Body of pancreas (tissue), 4 donors: ENCODE data around the gene IRF6. TPM values are rescaled to one million over a fixed set of nuclear protein-coding genes. Genes with fewer than 3 reads are reported as not detected.

ENCODE experiments used
- ATAC-seq: fragments of 150-250 bp; one replicate; pipeline ENCODE4 v1.9.1; 2016
- DNase-seq, 4 donors: peaks; one replicate each; pipeline ENCODE4 v3.0.0-alpha.2; 2019
- H3K27ac ChIP-seq, 4 donors: fragments of 200-600 bp; sonication (generic); 1 replicate in 3 of 4; 2 replicates in 1 of 4; pipeline versions ENCODE4 v1.5.1 to v1.6.1; 2016 to 2019; ENCODE audit warnings: mild to moderate bottlenecking in 1 of 4, mixed read lengths in 1 of 4, moderate library complexity in 1 of 4
- H3K27me3 ChIP-seq, 2 donors: fragments of 200-600 bp; sonication (generic); one replicate each; pipeline ENCODE4 v1.6.0; 2016; ENCODE audit warnings: mild to moderate bottlenecking in 1 of 2
- H3K36me3 ChIP-seq, 2 donors: fragments of 200-600 bp; sonication (generic); replicated peaks in 1 of 2; 2 replicates each; pipeline ENCODE4 v1.5.1; 2016; ENCODE audit warnings: low read depth in 2 of 2; ENCODE audit not compliant: insufficient read depth in 1 of 2
- H3K4me1 ChIP-seq: fragments of 200-600 bp; sonication (generic); one replicate; pipeline ENCODE4 v1.6.0; 2016
- H3K4me3 ChIP-seq, 2 donors: fragments of 200-600 bp; sonication (generic); 1 replicate in 1 of 2; 2 replicates in 1 of 2; pipeline ENCODE4 v1.5.1; 2016 to 2019
- H3K9me3 ChIP-seq, 3 donors: fragments of 200-600 bp; sonication (generic); 1 replicate in 2 of 3; 2 replicates in 1 of 3; pipeline ENCODE4 v1.5.1; 2016
- POLR2A ChIP-seq, 3 donors: fragments of 450-650 bp; IDR thresholded peaks; one replicate each; pipeline ENCODE4 v1.6.1; 2016; ENCODE audit warnings: antibody characterized with exemption in 3 of 3, mild to moderate bottlenecking in 2 of 3
- WGBS, 2 donors: methylation state at CpG; one replicate each; pipeline ENCODE4 v1.1.5; 2017; 5-methylcytosine and 5-hydroxymethylcytosine counted together
- intact Hi-C: fragments of 100-400 bp; cut with DNase I; formaldehyde crosslinking; loops from one replicate; pipeline ENCODE4 v1.15.1; 2023
- total RNA-seq, 2 donors: library from RNA; depleted of rRNA; stranded (reverse); fragments of >200 nt; gene quantifications; one replicate each; pipeline ENCODE4 v1.1.0, GENCODE V29; 2016
- TF ChIP-seq, protein P1 (sequence below), 7 experiments: fragments of 450-650 bp in 4 of 7; fragments of 200-600 bp in 3 of 7; sonication (generic) in 3 of 7; IDR thresholded peaks; one replicate each; pipeline ENCODE4 v1.5.1; 2016 to 2019; ENCODE audit warnings: antibody characterized with exemption in 7 of 7

The IRF6 gene
- total RNA-seq, 2 donors from 2014 or later = 13.2 to 20.0 TPM

DNA sequence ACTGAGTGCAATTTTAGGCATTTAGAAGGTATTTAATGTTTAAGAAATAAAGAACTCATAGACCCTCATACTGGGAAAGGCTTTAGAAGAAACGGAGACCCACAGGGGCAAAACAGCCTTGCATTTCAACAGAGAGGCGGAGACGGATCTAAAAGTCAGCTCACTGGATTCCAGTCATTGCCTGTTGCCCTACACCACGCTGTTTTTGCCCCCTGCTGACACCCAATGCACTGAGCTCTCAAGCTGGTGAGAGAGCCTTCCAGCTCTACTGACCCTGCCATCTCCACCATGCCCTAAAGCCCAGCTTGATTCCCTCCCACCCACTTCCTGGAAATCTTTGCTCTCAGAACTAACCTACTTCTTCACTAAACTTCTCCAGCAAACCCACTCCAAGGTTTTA, 57.3 kb downstream of the IRF6 start:
- no peak for TF ChIP-seq POLR2A (IDR thresholded peaks at IDR 0.05)
- TF ChIP-seq, protein P1, sequence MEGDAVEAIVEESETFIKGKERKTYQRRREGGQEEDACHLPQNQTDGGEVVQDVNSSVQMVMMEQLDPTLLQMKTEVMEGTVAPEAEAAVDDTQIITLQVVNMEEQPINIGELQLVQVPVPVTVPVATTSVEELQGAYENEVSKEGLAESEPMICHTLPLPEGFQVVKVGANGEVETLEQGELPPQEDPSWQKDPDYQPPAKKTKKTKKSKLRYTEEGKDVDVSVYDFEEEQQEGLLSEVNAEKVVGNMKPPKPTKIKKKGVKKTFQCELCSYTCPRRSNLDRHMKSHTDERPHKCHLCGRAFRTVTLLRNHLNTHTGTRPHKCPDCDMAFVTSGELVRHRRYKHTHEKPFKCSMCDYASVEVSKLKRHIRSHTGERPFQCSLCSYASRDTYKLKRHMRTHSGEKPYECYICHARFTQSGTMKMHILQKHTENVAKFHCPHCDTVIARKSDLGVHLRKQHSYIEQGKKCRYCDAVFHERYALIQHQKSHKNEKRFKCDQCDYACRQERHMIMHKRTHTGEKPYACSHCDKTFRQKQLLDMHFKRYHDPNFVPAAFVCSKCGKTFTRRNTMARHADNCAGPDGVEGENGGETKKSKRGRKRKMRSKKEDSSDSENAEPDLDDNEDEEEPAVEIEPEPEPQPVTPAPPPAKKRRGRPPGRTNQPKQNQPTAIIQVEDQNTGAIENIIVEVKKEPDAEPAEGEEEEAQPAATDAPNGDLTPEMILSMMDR (IDR thresholded peaks at IDR 0.05) = no peak
- H3K36me3 ChIP-seq = no peaks in the 10 kb centered on the region
- 72 to 77% methylated on average over 4 of the region's 4 CpGs for WGBS, 2 donors
- DNase-seq = no peak
- peaks cover 11% of the 10 kb centered on the region for H3K4me1 ChIP-seq
- no peak overlapping the region for H3K4me3 ChIP-seq
- H3K9me3 ChIP-seq = no peaks in the 10 kb centered on the region
- intact Hi-C loops = no loop called here
- H3K27ac ChIP-seq = no peak overlapping the region
- no peaks in the 10 kb centered on the region for H3K27me3 ChIP-seq
- no peak for ATAC-seq

DNA sequence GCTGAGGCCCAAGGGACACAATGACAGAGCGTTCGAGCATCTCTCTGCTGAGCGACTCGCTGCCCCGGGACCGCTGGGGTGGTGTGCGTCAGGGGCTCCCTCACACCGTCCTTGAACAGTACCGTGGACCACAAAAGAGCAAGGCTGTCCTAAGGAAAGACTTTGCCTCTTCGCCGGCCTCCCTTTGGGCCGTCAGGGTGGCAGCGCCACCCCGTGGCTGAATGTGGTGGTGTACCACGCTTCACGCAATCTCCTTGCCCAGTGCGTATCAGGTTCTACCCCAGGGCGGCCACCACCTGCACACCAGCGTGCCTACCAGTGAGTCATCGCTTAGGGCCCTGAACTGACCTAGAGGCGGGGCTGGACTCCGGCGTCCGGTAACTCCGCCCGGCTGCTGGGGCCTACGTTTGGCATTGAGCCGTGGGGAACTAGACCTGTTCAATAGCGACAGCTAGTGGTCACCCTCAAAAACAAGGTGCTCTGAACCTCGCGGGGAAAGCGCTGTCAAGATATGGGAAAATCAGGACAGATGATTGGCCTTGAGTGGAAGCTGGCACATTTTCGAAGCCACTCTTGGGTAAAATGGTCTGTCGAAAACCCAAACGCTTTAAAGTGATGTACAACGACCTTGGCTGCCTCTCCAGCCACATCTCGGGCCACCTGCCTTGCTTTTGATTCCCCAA, 58.2 kb downstream of the IRF6 start:
- TF ChIP-seq, protein P1 (IDR thresholded peaks at IDR 0.05) = peak; percentile 82 to 99 (median 96)
- TF ChIP-seq POLR2A (IDR thresholded peaks at IDR 0.05) = no peak
- peak overlapping the region in 3 of 4 donors; percentile 26 to 56 (median 44) for H3K27ac ChIP-seq
- no peaks in the 10 kb centered on the region for H3K36me3 ChIP-seq
- intact Hi-C loops = no loop called here
- whole genome bisulfite sequencing, 2 donors = 9 to 18% methylated on average over 21 to 35 of the region's 37 CpGs
- peaks cover 20% of the 10 kb centered on the region for H3K4me1 ChIP-seq
- DNase-seq (peak; percentile 97 to 99 (median 98)), ATAC-seq (peak; percentile 100)
- H3K4me3 ChIP-seq = no peak overlapping the region
- no peaks in the 10 kb centered on the region for H3K9me3 ChIP-seq
- no peaks in the 10 kb centered on the region for H3K27me3 ChIP-seq

DNA sequence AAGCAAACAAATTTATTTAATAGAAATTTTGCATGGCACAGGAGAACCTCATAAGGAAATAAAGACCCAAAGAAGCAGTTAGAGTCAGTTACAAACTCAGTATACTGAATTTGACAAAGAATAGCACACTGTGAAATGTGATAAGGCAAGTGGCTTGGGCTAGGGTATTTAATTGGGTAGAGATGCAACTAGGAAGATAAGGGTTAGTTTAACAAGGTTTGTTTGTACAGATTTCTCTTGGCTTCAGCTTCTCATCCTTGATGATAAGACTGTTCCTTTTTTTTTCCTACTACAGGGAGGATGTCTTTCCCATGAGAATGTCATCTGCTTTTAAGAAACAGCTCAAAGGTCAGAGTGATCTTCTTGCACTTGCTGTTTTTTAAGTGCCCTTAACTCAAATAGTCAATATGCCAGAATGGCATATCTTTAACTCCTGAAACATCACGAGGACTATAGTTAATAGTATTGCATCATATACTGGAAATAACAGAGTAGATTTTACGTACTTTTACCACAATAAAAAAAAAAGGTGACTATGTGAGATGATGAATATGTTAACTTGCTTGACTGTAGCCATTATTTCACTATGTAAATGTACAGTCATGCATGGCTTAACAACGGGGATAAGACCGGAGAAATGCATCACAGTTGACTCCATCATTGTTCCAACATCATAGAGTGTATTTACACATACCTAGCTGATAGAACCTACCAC, 59.3 kb downstream of the IRF6 start:
- Histone ChIP-seq H3K27ac (no peak overlapping the region), H3K9me3 (no peaks in the 10 kb centered on the region), H3K4me1 (peaks cover 31% of the 10 kb centered on the region), H3K4me3 (no peak overlapping the region), H3K27me3 (no peaks in the 10 kb centered on the region), H3K36me3 (no peaks in the 10 kb centered on the region)
- intact Hi-C loops = no loop called here
- DNase-seq = no peak
- no peak for ATAC-seq
- WGBS, 2 donors = 55 to 57% methylated on average over 4 of the region's 4 CpGs
- TF ChIP-seq, protein P1 (IDR thresholded peaks at IDR 0.05) = no peak
- no peak for TF ChIP-seq POLR2A (IDR thresholded peaks at IDR 0.05)

GRCh38 chr1:209743145-209743482, 62.8 kb downstream of the IRF6 start:
- WGBS, 2 donors = 29 to 30% methylated on average over 1 to 2 of the region's 2 CpGs
- Histone ChIP-seq H3K36me3 (no peaks in the 10 kb centered on the region), H3K9me3 (no peaks in the 10 kb centered on the region), H3K4me1 (peaks cover 33% of the 10 kb centered on the region), H3K27me3 (no peaks in the 10 kb centered on the region), H3K27ac (peak overlapping the region in 3 of 4 donors; percentile 31 to 59 (median 57)), H3K4me3 (no peak overlapping the region)
- DNase-seq = peak; percentile 22 to 57 (median 53)
- TF ChIP-seq, protein P1 (IDR thresholded peaks at IDR 0.05) = no peak
- no peak for TF ChIP-seq POLR2A (IDR thresholded peaks at IDR 0.05)
- no peak for ATAC-seq
- intact Hi-C loops = no loop called here
